Dedifferentiated amniotic fluid mesenchymal stem cell (primary cell): ENCODE data around the gene PAPPA2.
"Not testable (repeated sequence)": the region's sequence is repeated elsewhere in the genome, so short reads cannot be mapped to it uniquely, and the experiment has no call there.

Experiments
- DNase-seq: peaks from one replicate; pipeline ENCODE4 v3.0.0-alpha.2; 2016; ENCODE audit errors: extremely low spot score

PAPPA2 gene

DNA sequence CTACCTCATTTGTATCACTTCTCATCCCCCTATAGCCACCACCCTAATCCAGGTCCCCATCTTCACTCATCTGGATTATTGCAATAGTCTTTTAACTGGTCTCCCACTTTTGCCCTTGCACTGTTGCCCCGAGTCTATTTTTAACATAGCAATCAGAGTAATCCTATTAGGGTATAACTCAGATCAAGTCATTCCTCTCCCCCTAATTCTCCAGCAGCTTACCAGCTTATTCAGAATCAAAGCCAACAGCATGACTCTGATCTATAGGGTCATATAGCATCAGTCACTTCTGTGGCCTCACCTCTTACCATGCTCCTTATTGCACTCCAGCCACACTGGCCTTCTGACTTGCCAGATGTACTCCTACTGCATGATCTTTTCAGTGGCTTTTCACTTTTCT lies 140.7 kb downstream of the PAPPA2 start:
- no peak for DNase-seq

DNA sequence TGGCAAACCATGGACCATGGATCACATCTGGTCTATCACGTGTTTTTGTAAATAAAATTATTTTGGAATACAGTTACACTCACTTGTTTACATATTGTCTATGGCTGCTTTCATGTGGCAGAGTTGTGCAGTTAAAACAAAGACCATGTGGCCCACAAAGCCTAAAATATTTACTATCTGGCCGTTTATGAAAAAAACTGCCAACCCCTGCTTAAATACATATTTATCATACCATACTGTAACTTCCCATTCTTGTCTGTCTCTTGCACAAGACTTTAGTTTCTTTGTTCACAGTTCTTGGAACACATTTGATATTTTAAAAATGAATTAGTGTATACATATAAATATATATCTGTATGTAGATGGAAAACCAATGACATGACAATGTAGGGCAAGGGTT lies 141.5 kb downstream of the PAPPA2 start:
- DNase-seq, result no peak

DNA sequence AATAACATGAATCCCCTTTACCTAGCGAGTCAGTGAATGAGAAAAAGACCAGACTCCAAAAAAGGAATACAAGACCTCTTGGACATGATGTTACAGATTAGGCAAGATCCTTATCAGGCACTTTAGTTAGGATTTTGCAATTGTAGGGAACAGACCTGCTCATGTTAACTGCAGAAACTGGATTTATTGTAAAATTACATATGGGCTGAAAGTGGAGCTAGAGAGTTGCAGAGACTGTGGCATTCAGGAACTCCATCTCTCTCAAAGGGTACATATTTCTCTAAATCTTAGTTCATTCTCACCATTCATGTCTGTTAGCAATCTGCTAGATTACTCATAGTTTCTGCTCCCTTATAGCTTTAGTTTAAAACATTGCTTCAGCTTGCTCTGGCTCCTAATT lies 142.2 kb downstream of the PAPPA2 start:
- DNase-seq, result no peak

DNA sequence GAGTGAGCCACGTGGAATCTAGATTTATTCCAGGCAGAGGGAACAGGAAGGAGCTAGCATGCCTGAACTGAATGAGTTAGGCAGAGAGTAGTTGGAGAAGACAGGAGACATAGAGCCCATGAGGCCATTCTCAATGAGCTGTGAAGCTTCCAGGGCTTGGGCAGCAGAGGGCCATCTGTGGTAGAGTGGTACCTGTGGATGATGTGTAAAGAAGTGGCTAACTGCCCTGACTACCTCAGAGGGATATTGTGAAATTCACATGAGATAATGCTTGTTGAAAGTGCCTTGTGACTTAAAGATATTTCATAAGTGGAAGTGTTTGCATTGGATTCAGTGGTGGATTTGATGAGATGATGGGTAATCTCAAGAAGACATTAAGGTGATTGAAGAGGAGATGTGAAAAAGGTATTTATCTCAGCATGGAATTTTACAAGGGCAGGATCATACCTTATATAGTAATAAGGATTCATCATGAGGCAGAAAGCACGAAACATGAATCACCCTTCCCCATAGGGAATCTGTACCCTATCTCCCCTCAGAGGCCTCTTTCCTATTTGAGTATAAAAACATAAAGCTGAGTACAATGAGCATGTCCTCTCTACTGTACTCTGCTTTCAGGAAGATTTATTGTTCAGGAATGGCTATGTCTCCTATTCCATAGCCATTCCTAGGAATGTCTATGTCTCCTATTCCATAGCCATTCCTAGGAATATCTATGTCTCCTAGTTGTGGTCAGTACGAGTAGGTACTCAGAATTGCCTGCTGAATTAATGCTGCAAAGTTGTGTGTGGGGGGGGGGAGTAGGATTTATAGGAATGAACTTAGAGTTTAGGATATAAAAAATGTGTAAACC lies 146.8 kb downstream of the PAPPA2 start:
- no peak for DNase-seq

DNA sequence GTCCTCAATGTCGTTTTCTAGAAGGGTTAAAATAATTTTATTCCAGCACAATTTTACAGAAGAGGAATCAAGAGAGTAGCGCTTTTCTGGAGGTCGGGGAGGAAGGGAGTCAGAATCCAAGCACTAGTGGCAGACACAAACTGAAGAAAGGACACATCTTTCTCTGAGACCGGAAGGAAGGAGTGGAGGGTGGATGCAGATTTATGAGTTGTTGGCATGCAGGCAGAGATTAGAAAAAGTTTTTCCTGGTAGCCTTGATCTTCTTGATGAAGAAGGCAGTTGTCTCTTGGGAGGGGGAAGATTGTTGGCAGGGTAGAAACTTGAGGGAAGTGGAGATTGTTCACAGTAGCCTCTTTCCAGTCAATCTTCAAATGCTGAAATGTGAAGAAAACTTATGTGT lies 149.8 kb downstream of the PAPPA2 start:
- no peak for DNase-seq

DNA sequence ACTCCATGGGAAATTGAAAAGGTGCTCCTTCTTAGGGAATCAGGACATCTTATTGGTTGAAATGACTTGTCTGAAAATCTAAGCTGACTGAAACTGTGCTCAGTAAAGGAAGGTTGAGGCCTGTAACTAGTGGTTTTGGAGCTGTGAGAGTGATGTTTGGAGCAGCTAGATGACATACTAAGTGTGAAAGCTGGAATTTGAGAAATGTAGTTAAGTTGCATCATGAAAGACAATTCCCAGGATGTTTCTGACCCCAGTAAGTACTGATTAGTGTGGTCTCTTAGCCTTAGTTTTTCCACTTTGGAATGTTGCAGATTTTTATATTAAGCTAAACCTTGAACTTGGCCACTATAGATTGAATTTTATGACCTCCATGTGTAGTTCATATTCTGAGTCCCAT lies 154.9 kb downstream of the PAPPA2 start:
- DNase-seq, result no peak

DNA sequence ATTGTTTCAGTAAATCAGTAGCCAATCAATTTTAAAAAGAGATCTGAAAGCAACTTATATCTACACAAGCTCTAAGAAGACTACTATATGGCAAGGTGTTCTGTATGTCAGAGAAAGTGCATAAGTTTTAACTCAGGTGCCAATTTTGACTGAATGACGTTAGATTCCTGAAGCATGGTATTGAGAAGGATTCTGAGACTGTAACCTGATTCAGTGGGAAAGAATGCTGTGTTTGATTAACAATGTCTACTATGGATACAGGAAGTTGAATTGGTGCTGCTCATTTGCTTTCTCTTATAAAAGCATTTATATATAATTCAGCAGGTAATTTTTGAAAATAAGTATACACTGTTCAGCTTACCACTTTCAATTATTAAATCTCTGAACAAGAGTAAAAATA lies 156.3 kb downstream of the PAPPA2 start:
- DNase-seq, result no peak

DNA sequence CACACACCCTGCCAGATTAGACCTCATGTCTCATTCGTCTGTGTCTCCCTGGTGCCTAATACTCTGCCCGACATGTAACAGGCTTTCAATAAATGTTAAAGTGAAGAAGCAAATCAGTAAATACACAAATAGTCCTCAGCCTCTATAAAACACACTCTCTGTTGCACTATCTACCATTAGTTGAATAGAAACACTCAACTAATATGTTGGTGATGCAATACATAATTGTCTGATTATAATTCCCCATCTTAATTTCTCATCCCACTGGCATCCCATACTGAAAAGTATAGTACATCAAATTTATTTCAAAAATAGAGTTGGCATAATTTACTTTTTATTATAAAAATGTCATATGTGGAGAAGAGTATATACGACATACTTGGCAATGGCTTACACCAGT lies 162.4 kb downstream of the PAPPA2 start:
- DNase-seq, result no peak

DNA sequence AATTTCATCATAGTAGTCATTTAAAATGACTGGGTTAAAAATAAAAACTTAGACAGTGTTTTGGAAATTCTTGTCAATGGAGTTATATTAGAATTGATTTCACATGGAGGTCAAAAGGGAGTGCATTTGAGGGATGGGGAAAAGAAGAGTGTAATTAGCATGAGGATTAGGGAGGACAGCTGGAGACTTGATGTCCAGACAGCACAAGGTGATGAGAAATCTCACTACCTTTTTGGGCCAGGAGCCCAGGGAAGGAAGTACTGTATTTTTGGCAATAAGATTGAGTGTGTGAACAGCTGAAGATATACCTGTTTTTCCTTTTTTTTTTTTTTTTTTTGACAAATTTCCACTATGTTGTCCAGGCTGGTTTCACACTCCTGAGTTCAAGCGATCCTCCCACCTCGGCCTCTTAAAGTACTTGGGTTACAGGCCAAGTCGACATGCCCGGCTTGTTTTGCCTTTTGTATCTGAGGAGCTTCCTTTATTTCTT lies 163.6 kb downstream of the PAPPA2 start:
- DNase-seq, result no peak

DNA sequence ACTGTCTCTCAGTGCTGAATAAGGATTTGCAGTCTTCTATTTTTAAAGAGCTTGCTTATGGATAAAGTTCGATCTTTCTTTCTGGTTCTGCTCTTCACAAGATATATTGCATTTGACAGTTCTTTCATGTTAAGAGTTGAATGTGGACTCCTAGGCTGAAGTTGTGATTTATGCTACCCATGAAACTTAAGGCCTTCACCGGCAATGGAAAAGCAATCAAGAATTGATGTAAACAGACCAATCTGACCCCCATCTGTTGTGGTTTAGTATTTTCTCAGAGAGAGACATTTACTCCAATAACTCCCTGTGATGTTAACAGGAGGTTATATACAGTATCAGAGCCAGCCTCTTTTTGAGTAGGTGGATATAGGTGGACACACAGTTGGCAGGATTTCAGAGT lies 165.8 kb downstream of the PAPPA2 start:
- DNase-seq, result no peak

DNA sequence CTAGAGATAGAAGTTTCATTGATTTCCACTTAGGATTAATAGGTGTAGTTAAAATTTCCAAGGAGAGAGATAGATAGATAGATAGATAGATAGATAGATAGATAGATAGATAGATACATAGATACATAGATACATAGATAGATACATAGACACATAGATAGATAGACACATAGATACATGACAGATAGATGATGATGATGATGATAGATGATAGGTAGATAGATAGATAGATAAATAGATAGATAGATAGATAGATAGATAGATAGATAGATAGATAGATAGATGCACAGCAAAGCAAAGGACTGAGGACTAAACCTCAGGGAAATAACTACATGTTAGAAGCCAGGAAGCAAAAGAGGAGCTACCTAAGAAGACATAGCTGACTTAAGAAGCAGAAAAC lies 171.8 kb downstream of the PAPPA2 start:
- DNase-seq, result not testable (repeated sequence)

DNA sequence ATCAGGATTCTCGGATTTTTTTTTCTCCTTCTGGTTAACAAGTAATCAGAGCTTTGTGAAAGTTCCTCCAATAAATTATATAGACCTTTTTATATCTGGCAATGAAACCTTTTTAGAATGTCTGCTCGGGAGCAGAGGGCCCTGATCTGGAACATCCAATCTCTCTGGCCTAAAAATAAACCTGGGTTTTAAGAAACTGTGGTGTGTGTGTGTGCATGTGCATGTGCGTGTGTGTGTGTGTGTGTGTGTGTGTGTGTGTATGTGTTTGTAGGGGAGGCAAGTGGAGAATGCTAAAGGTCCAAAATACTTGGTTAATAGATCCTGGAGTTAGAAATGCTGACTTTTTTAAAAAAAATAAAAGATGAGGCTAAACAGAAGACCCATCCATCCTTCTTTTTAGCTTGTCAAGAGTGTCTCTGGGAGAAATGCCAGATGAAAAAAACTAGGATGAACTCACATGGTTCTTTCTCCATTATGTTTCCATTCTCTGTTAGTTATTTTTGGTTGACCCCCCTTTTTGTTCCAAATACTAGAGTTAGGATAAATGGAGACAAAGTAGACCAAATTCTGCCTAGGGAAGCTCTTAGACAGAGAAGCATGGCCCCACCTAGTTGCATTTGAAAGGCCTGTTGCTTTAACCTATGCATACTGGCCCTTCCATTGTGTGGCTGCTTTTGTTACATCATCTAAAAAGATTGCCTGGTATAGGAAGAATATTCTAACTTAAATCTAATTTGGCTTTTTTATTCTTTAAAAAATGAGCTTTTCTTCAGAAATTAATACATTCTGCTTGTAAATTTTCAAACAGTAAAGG lies 175.9 kb downstream of the PAPPA2 start:
- DNase-seq, result no peak

DNA sequence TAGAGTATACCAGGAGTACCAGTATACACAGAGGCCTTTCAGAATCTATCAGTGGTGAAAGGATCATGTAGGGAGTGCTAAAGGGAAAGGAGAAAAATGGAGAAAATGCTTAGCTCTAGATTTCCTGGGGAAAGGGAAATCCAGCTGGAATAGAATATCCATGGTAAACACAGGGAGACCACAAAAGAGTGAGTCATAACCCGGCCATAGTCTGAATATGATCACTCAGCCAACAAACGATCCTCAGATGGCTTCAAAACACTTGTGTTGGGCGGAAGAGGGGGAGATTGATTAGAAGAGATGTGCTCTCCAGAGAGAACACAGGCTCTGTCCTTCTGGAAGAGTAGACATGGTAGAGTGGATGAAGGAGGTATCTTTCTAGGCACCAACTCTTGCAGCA lies 180.6 kb downstream of the PAPPA2 start:
- DNase-seq, result no peak

DNA sequence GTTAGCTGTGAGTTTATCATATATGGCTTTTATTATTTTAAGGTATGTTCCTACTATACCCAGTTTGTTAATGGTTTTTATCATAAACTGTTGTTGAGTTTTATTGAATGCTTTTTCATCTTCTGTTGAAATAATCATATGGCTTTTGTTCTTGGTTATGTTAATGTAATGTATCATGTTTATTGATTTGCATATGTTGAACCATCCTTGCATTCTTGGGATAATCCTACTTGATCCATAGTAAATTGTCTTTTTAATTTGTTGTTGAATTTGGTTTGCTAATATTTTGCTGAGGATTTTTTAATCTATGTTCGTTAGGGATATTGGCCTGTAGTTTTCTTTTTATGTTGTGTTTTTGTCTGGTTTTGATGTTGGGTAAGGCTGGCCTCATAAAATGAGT lies 185.6 kb downstream of the PAPPA2 start:
- DNase-seq, result no peak

DNA sequence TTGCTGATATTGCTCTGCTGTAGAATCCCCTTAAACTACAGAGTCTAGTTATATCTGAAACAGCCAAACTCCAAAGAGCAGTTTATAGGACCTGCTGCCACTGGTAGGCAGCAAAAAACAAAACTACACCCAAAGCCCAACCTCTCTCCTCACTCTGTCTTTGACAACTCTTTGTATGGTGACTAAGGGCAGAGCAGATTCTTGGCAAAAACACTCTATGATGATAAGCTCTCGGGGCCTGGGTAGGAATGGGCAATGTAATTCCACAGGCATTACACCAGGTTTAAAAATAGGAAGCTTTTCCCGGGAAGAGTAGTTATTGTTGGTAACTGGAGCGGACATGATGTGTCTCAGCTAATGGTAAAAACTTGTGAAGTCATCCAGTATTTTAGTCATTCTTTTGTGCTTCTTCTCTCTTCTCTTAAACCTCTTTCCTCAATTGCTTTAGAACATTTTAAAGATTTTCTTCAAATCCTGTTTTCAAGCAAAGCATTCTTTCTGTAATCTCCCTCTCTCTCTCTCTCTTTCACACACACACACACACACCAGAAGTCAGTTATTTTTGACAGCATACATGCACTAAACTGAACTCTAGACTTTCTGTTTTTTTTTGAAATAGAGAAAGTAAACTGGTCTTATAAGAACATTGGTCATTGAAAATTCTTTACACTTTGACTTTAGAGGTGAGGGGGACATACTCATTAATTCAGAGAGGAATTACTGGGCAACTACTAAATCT lies 193.5 kb downstream of the PAPPA2 start:
- DNase-seq, result peak; percentile 91

DNA sequence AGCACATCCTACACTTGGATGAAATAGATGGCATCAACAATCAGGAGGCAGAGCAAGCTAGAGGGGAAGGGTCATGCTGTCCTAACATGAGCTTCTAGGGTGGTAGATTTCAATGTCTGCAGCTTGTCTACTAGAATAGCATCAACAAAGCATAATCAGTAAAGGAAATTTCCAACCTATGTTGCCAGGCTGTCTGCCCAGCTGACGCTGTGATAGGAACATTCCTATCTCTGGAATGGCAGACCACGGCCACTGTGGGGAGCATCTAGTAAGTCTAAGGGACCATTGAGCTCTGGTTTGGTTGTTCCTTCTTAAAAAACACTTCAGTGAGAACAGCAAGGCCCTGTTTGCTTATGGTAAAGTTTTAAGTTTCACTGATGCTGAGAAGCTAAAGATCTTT lies 206.8 kb downstream of the PAPPA2 start:
- no peak for DNase-seq

DNA sequence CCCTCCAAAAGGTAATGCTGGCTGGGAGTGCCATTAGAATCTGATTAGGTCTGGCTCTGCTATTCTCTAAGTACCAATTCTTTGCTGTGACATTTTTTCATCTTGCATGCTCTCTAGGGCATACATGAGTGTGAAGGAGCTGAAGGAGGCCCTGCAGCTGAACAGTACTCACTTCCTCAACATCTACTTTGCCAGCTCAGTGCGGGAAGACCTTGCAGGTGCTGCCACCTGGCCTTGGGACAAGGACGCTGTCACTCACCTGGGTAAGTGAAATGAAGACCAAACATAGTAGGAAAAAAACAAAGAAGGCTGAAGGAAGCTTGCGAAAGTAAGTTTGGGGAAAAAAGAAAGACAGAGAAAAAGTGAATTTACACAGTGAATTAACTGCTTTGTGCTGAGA lies 207.9 kb downstream of the PAPPA2 start:
- no peak for DNase-seq

DNA sequence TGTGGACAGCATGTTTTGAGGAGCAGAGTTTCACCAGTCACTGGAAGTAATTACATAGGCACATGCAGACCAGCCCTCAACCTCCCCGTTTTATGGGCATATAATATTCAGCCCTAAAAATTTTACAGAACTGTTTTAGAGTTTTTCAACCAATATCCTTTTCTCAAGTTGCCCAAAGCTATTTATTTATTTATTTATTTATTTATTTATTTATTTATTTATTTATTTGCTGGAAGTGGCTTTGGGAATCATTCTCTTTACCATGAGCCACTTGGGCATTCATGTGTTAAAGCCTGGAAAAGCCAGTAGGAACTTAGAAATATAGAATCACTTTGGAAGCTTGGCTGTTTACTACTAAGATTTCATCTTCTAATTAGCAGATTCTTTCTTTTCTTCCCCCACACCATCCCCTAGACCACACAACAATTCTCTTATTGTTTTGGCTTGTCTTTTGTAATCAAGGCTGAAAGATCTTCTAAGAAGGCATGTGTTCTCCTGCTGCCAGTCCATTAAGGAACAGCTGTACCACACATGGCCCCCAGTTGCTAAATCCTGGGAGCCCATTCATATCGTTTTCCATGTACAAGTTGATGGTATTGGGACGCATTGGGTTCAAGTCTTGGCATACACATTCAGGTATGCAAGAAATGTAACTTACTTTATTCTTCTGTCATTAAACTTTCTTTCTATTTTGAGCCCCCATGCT lies 220.0 kb downstream of the PAPPA2 start:
- DNase-seq, result no peak

DNA sequence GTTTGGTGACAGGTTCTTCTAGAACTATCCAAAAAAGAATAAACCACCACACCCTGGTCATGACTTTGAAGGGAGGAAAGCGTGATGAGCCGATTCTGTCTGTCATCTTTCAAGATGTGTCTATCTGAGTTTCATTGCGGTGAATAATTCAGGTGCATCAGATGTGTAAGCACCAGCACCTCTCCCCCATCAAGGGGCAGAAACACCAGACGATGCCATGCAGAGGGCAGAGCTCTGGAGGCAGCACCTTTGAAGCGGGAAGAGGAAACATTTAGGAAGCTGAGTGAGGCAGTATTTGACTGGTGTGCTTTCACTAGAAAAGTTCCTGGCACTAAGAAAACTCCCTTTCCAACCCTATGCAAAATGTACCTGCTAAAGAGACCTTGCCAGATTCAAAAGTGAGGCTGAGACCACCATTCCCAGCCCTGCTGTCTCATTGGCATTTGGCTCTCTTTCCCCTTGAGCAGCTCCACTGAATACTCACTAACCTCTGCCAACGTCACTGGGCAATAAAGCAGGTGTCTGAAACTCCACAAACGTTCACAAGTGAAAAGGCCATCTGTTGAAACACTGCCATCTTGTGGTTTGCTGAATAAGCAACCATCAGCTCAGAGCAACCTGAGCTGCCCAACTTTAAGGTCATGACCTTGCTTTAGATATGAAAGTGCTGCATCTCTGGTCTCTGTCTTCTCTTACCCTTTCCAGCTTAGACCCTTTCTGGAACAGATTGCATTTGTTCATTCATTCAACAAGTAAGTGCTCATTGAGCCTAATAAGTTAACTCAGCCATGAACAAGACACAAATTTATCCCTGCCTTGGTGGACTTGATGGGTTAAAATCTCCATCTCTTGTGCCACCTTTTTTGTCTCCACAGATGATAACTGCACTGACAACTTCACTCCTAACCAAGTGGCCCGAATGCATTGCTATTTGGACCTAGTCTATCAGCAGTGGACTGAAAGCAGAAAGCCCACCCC lies 228.6 kb downstream of the PAPPA2 start:
- peak; percentile 39 for DNase-seq

DNA sequence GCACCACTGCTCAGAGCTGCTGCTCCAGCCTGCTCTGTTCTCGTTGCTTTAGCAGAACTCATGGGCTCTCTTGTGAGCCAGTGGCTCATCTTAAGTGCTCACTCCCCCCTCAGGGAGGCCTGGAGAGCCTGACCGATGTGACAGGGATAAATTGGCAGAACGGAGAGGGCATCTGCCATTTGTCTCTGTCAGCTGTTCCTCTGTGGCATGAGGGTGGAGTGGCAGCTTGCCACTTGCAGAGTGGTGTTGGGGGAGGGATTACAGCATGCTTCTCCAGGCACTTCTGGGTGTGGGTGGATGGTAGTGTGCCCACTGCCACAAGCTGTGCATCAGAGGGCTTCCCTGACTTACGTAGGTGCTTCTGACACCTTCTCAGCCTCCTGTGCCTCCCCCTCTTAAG lies 229.5 kb downstream of the PAPPA2 start:
- no peak for DNase-seq
